GM23248 (cell line): Measurements from ENCODE around the gene ADCY5. TPM values are rescaled to one million over a fixed set of nuclear protein-coding genes. Genes with fewer than 3 reads are reported as not detected.

Experiments used
- DNase-seq: peaks from one replicate; pipeline ENCODE4 v3.0.0-alpha.2; 2015
- H2AFZ ChIP-seq: fragments of 200-600 bp; sonication (generic); 2 replicates; pipeline ENCODE4 v1.6.1; 2016; ENCODE audit warnings: antibody characterized with exemption
- H3F3A ChIP-seq: fragments of 200-600 bp; sonication (generic); 2 replicates; pipeline ENCODE4 v1.6.1; 2016; ENCODE audit warnings: mild to moderate bottlenecking, antibody characterized with exemption, mixed run types; ENCODE audit not compliant: insufficient read depth
- H3K27ac ChIP-seq: fragments of 200-600 bp; sonication (generic); 2 replicates; pipeline ENCODE4 v1.5.1; 2016; ENCODE audit warnings: mild to moderate bottlenecking
- H3K27me3 ChIP-seq: fragments of 200-600 bp; sonication (generic); replicated peaks from 2 replicates; pipeline ENCODE4 v1.6.1; 2016; ENCODE audit warnings: mild to moderate bottlenecking; ENCODE audit not compliant: insufficient read depth
- H3K36me3 ChIP-seq: fragments of 200-600 bp; sonication (generic); 2 replicates; pipeline ENCODE4 v1.6.1; 2016; ENCODE audit warnings: low read depth, mild to moderate bottlenecking
- H3K4me1 ChIP-seq: fragments of 200-600 bp; sonication (generic); 2 replicates; pipeline ENCODE4 v1.6.1; 2016; ENCODE audit warnings: mild to moderate bottlenecking; ENCODE audit not compliant: insufficient read depth
- H3K4me2 ChIP-seq: fragments of 200-600 bp; sonication (generic); one replicate; pipeline ENCODE4 v1.6.1; 2016; ENCODE audit warnings: mild to moderate bottlenecking; ENCODE audit not compliant: unreplicated experiment
- H3K4me3 ChIP-seq: fragments of 200-600 bp; sonication (generic); 2 replicates; pipeline ENCODE4 v1.5.1; 2016; ENCODE audit warnings: mild to moderate bottlenecking
- H3K79me2 ChIP-seq: fragments of 200-600 bp; sonication (generic); 2 replicates; pipeline ENCODE4 v1.6.1; 2016; ENCODE audit warnings: mild to moderate bottlenecking; ENCODE audit not compliant: insufficient read depth
- H3K9ac ChIP-seq: fragments of 200-600 bp; sonication (generic); 2 replicates; pipeline ENCODE4 v1.6.1; 2016; ENCODE audit warnings: mild to moderate bottlenecking
- H3K9me2 ChIP-seq: fragments of 200-600 bp; sonication (generic); 2 replicates; pipeline ENCODE4 v1.6.1; 2016; ENCODE audit warnings: mixed run types, mild to moderate bottlenecking, moderate library complexity; ENCODE audit not compliant: insufficient read depth
- H3K9me3 ChIP-seq: fragments of 200-600 bp; sonication (generic); one replicate; pipeline ENCODE4 v1.6.1; 2017; ENCODE audit warnings: low read depth
- H4K20me1 ChIP-seq: fragments of 200-600 bp; sonication (generic); 2 replicates; pipeline ENCODE4 v1.6.0; 2016; ENCODE audit not compliant: insufficient read depth
- EZH2 ChIP-seq: fragments of 200-600 bp; sonication (generic); IDR thresholded peaks from 2 replicates; pipeline ENCODE4 v1.6.1; 2018; ENCODE audit warnings: antibody characterized with exemption, mild to moderate bottlenecking; ENCODE audit not compliant: insufficient read depth, poor library complexity, severe bottlenecking
- EZH2phosphoT487 ChIP-seq: fragments of 200-600 bp; sonication (generic); IDR thresholded peaks from 2 replicates; pipeline ENCODE4 v1.6.1; 2018; ENCODE audit warnings: antibody characterized with exemption, moderate library complexity, mild to moderate bottlenecking, low read depth; ENCODE audit not compliant: insufficient read depth
- WGBS, 2 experiments: methylation state at CpG; one replicate each; pipeline ENCODE4 v1.1.6; 2015 to 2017; ENCODE audit warnings: low lambda C conversion rate in 2 of 2, low coverage in 1 of 2; ENCODE audit errors: missing lambda C conversion rate in 2 of 2; 5-methylcytosine and 5-hydroxymethylcytosine counted together
- in situ Hi-C: fragments of 300-500 bp; cut with MboI; formaldehyde crosslinking; loops from 2 replicates; pipeline ENCODE4 v1.15.0; 2020
- polyA plus RNA-seq: library from polyadenylated mRNA; unstranded; fragments of >200 nt; fragmentation: Nextera tagmentation; extraction: Ambion mirVana; gene quantifications from 2 replicates; pipeline ENCODE4 v1.2.1, GENCODE V29; 2016
- total RNA-seq: library from RNA; depleted of rRNA; stranded (reverse); fragments of >200 nt; shearing (Covaris generic); gene quantifications from 2 replicates; pipeline ENCODE4 v1.2.3, GENCODE V29; 2014

The ADCY5 gene
- total and polyA plus RNA-seq, 2 experiments from 2014 or later = 0.09 to 1.2 TPM

GRCh38 chr3:123483146-123483545 lies 34.3 kb upstream of the ADCY5 start:
- no peak for DNase-seq
- H3K27me3 ChIP-seq = peaks cover 12% of the 10 kb centered on the region
- H3K4me2 ChIP-seq = no peak overlapping the region
- H3K9ac ChIP-seq = no peak overlapping the region
- H4K20me1 ChIP-seq = no peaks in the 10 kb centered on the region
- H3K9me3 ChIP-seq = no peaks in the 10 kb centered on the region
- in situ Hi-C loops = loop anchor here (10.0 kb wide), 1 partner anchor 148 kb away; no protein-coding TSS in a partner anchor
- H2AFZ ChIP-seq = no peak overlapping the region
- 63 to 67% methylated on average over 6 of the region's 6 CpGs for WGBS, 2 experiments
- no peak overlapping the region for H3K27ac ChIP-seq
- no peaks in the 10 kb centered on the region for H3F3A ChIP-seq
- no peaks in the 10 kb centered on the region for H3K4me1 ChIP-seq
- no peak overlapping the region for H3K4me3 ChIP-seq
- TF ChIP-seq EZH2 (no peak), EZH2phosphoT487 (no peak)
- no peaks in the 10 kb centered on the region for H3K36me3 ChIP-seq
- H3K9me2 ChIP-seq = no peaks in the 10 kb centered on the region
- no peaks in the 10 kb centered on the region for H3K79me2 ChIP-seq

- no peaks in the 10 kb centered on the region for H4K20me1 ChIP-seq
- H3K9me2 ChIP-seq = no peaks in the 10 kb centered on the region
- in situ Hi-C loops = loop anchor here (10.0 kb wide), 1 partner anchor 147 kb away; no protein-coding TSS in a partner anchor
- no peak overlapping the region for H2AFZ ChIP-seq
- no peak overlapping the region for H3K9ac ChIP-seq
- H3K4me2 ChIP-seq = no peak overlapping the region
- H3K9me3 ChIP-seq = no peaks in the 10 kb centered on the region
- no peak for DNase-seq
- H3K4me3 ChIP-seq = no peak overlapping the region
- H3K79me2 ChIP-seq = no peaks in the 10 kb centered on the region
- peaks cover 21% of the 10 kb centered on the region for H3K27me3 ChIP-seq
- no peak for TF ChIP-seq EZH2
- TF ChIP-seq EZH2phosphoT487 = no peak
- H3F3A ChIP-seq = no peaks in the 10 kb centered on the region
- no peaks in the 10 kb centered on the region for H3K36me3 ChIP-seq
- H3K4me1 ChIP-seq = no peaks in the 10 kb centered on the region
- H3K27ac ChIP-seq = no peak overlapping the region
- 88 to 91% methylated on average over 11 to 12 of the region's 12 CpGs for WGBS, 2 experiments
Measured at GRCh38 chr3:123481722-123482457, 33.0 kb upstream of the ADCY5 start.

- H3K9me2 ChIP-seq = no peaks in the 10 kb centered on the region
- TF ChIP-seq EZH2phosphoT487 (no peak), EZH2 (no peak)
- no peaks in the 10 kb centered on the region for H3K4me1 ChIP-seq
- H2AFZ ChIP-seq = no peak overlapping the region
- no peaks in the 10 kb centered on the region for H4K20me1 ChIP-seq
- no peaks in the 10 kb centered on the region for H3K9me3 ChIP-seq
- H3K4me3 ChIP-seq = no peak overlapping the region
- no peak overlapping the region for H3K27ac ChIP-seq
- no peaks in the 10 kb centered on the region for H3F3A ChIP-seq
- WGBS, 2 experiments = 73 to 78% methylated on average over 7 of the region's 7 CpGs
- no peak overlapping the region for H3K9ac ChIP-seq
- in situ Hi-C loops = loop anchor here (10.0 kb wide), 1 partner anchor 146 kb away; no protein-coding TSS in a partner anchor
- no peaks in the 10 kb centered on the region for H3K36me3 ChIP-seq
- no peaks in the 10 kb centered on the region for H3K79me2 ChIP-seq
- peaks cover 27% of the 10 kb centered on the region for H3K27me3 ChIP-seq
- no peak for DNase-seq
- no peak overlapping the region for H3K4me2 ChIP-seq
Measured at GRCh38 chr3:123481071-123481470, 32.2 kb upstream of the ADCY5 start.

GRCh38 chr3:123480428-123480827 lies 31.5 kb upstream of the ADCY5 start:
- H3K9ac ChIP-seq = no peak overlapping the region
- H3K4me1 ChIP-seq = no peaks in the 10 kb centered on the region
- no peaks in the 10 kb centered on the region for H3K36me3 ChIP-seq
- no peaks in the 10 kb centered on the region for H3F3A ChIP-seq
- no peaks in the 10 kb centered on the region for H3K9me3 ChIP-seq
- in situ Hi-C loops = loop anchor here (10.0 kb wide), 1 partner anchor 146 kb away; no protein-coding TSS in a partner anchor
- no peaks in the 10 kb centered on the region for H3K9me2 ChIP-seq
- H3K79me2 ChIP-seq = no peaks in the 10 kb centered on the region
- no peaks in the 10 kb centered on the region for H4K20me1 ChIP-seq
- no peak overlapping the region for H3K27ac ChIP-seq
- no peak for DNase-seq
- WGBS, 2 experiments = 43 to 48% methylated on average over 4 of the region's 4 CpGs
- TF ChIP-seq EZH2 = no peak
- TF ChIP-seq EZH2phosphoT487 = no peak
- peaks cover 31% of the 10 kb centered on the region for H3K27me3 ChIP-seq
- H3K4me3 ChIP-seq = no peak overlapping the region
- no peak overlapping the region for H3K4me2 ChIP-seq
- H2AFZ ChIP-seq = no peak overlapping the region
